ENCODE results near the gene PCBP1.

PCBP1 gene

DNA sequence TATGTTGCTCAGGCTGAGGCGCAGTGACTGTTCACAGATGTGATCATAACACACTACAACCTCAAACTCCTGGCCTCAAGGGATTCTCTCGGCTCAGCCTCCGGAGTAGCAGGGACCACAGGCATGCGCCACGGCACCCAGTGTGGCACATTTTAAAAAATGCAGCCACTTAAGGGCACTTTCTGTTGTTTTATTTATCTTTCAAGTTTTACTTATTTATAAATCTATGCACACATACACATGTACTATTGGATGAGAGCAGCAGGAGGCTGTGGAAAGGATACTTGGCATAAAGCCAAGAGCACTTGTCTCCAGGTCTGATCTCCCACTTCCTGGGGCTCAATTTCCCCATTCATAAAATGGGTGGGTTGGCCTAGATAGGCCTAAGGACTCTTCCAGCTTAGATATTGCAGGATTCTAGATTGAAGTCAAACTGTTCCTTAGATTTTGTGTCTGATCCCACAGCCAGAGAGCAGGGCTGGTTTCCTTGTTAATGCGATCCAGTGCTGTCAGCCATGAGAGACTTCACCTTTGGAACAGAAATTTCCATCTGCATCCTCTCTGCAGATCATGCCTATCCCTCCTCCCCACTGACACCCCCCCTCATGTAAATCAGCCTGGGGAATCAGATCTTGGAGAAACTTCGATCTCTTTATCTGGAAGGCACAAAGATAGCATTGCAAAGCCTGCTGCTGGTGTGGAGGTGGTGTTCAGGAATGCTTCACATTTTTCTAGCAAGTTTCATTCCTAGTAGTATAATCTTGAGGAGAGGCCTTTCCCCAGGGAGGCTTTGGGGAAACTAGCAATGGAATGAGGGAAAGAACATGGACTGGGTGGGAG, 24.7 kb downstream of the PCBP1 start:
- no peaks in the 10 kb centered on the region for H3K9me2 ChIP-seq (replicated peaks; ENCODE audit: control insufficient read depth, low read length)
- H3K27me3 ChIP-seq (ENCODE audit: control insufficient read depth, low read length) = no peaks in the 10 kb centered on the region
- TF ChIP-seq, protein P1, sequence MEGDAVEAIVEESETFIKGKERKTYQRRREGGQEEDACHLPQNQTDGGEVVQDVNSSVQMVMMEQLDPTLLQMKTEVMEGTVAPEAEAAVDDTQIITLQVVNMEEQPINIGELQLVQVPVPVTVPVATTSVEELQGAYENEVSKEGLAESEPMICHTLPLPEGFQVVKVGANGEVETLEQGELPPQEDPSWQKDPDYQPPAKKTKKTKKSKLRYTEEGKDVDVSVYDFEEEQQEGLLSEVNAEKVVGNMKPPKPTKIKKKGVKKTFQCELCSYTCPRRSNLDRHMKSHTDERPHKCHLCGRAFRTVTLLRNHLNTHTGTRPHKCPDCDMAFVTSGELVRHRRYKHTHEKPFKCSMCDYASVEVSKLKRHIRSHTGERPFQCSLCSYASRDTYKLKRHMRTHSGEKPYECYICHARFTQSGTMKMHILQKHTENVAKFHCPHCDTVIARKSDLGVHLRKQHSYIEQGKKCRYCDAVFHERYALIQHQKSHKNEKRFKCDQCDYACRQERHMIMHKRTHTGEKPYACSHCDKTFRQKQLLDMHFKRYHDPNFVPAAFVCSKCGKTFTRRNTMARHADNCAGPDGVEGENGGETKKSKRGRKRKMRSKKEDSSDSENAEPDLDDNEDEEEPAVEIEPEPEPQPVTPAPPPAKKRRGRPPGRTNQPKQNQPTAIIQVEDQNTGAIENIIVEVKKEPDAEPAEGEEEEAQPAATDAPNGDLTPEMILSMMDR (IDR thresholded peaks at IDR 0.05; ENCODE audit: low read depth, low read length, poor library complexity, severe bottlenecking) = no peak
- TF ChIP-seq EZH2phosphoT487 (IDR thresholded peaks at IDR 0.05; ENCODE audit: borderline replicate concordance, low read length) = no peak
- no peaks in the 10 kb centered on the region; the same call in 1 of the 2 replicates for H3K36me3 ChIP-seq (ENCODE audit: control insufficient read depth, low read length)
- peaks cover 17% of the 10 kb centered on the region for H3F3A ChIP-seq (ENCODE audit: control insufficient read depth, insufficient read depth)
- H3K4me3 ChIP-seq (ENCODE audit: low read length) = no peak overlapping the region
- peaks cover 61% of the 10 kb centered on the region for H3K4me1 ChIP-seq (ENCODE audit: control insufficient read depth, low read length)
- H3K4me2 ChIP-seq (ENCODE audit: low read length) = no peak overlapping the region
- no peaks in the 10 kb centered on the region for H4K20me1 ChIP-seq (ENCODE audit: control insufficient read depth, insufficient read depth, low read depth, low read length)
- H3K79me2 ChIP-seq (ENCODE audit: control insufficient read depth, low read length) = no peaks in the 10 kb centered on the region
- no peaks in the 10 kb centered on the region for H3K9me3 ChIP-seq (ENCODE audit: control insufficient read depth, insufficient read depth, low read length)
- H3K27ac ChIP-seq (ENCODE audit: low read depth, low read length) = no peak overlapping the region

DNA sequence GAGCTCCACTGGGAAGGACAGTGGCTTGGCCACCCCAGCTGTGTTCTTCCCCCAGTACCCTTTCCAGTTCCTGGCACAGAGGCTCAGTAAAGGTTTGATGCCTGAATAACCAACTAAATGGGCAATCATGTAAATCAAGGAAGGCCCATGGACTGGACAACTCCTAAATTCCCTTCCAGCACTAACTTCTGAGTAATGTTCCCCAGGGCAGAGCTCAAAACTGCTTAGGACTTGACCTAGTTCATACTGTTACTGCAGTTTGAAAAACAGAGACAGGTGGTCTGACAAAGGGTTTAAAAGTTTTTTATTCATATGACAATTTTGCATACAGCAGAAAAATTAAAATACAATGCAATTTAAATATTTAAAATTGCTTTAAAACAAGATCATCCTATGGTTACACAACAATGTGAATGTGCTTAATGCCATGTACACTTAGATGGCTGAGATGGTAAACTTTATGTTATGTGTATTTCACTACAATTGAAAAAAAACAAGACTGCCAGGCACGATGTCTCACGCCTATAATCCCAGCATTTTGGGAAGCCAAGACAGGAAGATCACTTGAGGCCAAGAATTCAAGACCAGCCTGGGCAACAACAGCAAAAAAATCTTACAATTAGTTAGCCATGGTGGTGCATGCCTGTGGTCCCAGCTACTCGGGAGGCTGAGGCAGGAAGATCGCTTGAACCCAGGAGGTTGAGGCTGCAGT, 26.2 kb downstream of the PCBP1 start:
- H3F3A ChIP-seq (ENCODE audit: control insufficient read depth, insufficient read depth) = peaks cover 18% of the 10 kb centered on the region
- H3K27ac ChIP-seq (ENCODE audit: low read depth, low read length) = no peak overlapping the region
- H3K27me3 ChIP-seq (ENCODE audit: control insufficient read depth, low read length) = no peaks in the 10 kb centered on the region
- no peaks in the 10 kb centered on the region for H3K79me2 ChIP-seq (ENCODE audit: control insufficient read depth, low read length)
- H3K36me3 ChIP-seq (ENCODE audit: control insufficient read depth, low read length) = no peaks in the 10 kb centered on the region; the same call in 1 of the 2 replicates
- H3K9me2 ChIP-seq (replicated peaks; ENCODE audit: control insufficient read depth, low read length) = no peaks in the 10 kb centered on the region
- H3K4me2 ChIP-seq (ENCODE audit: low read length) = no peak overlapping the region
- no peak overlapping the region for H3K4me3 ChIP-seq (ENCODE audit: low read length)
- peaks cover 61% of the 10 kb centered on the region for H3K4me1 ChIP-seq (ENCODE audit: control insufficient read depth, low read length)
- no peaks in the 10 kb centered on the region for H3K9me3 ChIP-seq (ENCODE audit: control insufficient read depth, insufficient read depth, low read length)
- no peak for TF ChIP-seq EZH2phosphoT487 (IDR thresholded peaks at IDR 0.05; ENCODE audit: borderline replicate concordance, low read length)
- TF ChIP-seq, protein P1 (IDR thresholded peaks at IDR 0.05; ENCODE audit: low read depth, low read length, poor library complexity, severe bottlenecking) = no peak
- no peaks in the 10 kb centered on the region for H4K20me1 ChIP-seq (ENCODE audit: control insufficient read depth, insufficient read depth, low read depth, low read length)

DNA sequence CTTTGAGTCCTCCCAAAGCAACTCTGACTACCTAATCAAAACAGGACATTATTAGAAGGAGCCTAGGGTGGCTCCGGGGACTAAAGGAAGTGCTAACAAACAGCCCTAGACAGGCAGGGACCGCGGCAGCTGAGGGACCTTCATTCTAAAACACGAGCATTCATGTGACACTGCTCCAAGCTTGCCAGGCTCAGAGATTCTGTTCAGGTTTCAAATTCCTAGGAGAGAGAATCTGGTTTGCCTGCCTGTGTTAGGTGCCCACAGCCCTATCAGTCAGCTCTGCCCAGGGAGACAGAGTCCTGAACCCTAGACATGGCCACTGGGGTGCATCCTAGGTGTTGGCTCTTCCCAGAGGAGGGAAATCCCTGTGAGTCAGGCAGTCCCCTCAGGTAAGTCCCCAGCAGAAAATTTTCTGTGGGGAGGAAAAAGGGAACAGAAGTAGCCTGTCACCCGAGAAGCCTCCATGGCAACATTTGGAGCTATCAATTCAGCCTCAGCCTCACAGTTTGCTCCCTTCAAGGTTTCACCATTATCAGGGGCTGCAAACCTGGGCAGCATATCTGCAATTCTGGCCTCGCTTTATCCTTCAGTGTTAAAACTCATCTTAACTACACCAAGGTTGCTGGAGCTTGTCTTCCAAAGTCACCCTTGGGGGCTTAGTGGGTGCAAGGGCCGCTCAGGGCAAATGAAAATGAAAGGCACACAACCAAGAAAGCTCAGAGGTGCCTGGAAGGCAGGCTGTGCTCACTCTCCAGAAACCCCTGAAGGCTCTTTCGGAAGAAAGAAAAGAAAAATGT, 28.6 kb downstream of the PCBP1 start:
- no peak overlapping the region for H3K4me3 ChIP-seq (ENCODE audit: low read length)
- no peaks in the 10 kb centered on the region for H3K79me2 ChIP-seq (ENCODE audit: control insufficient read depth, low read length)
- no peaks in the 10 kb centered on the region for H3K9me2 ChIP-seq (replicated peaks; ENCODE audit: control insufficient read depth, low read length)
- TF ChIP-seq, protein P1 (IDR thresholded peaks at IDR 0.05; ENCODE audit: low read depth, low read length, poor library complexity, severe bottlenecking) = no peak
- TF ChIP-seq EZH2phosphoT487 (IDR thresholded peaks at IDR 0.05; ENCODE audit: borderline replicate concordance, low read length) = no peak
- H3K4me2 ChIP-seq (ENCODE audit: low read length) = peak overlapping the region; percentile 10
- no peaks in the 10 kb centered on the region for H3K36me3 ChIP-seq (ENCODE audit: control insufficient read depth, low read length)
- H3K27ac ChIP-seq (ENCODE audit: low read depth, low read length) = no peak overlapping the region
- peaks cover 13% of the 10 kb centered on the region for H3F3A ChIP-seq (ENCODE audit: control insufficient read depth, insufficient read depth)
- H3K27me3 ChIP-seq (ENCODE audit: control insufficient read depth, low read length) = no peaks in the 10 kb centered on the region
- no peaks in the 10 kb centered on the region for H4K20me1 ChIP-seq (ENCODE audit: control insufficient read depth, insufficient read depth, low read depth, low read length)
- peaks cover 69% of the 10 kb centered on the region for H3K4me1 ChIP-seq (ENCODE audit: control insufficient read depth, low read length)
- no peaks in the 10 kb centered on the region for H3K9me3 ChIP-seq (ENCODE audit: control insufficient read depth, insufficient read depth, low read length)

Measured in DOHH2 (cell line).